ENCODE measurements around the gene FAM200A.
A peak's percentile ranks its signal among the peaks of the same experiment; 100 is the strongest.

The FAM200A gene

GRCh38 chr7:99579281-99579955, 27.5 kb upstream of the FAM200A start:
- Histone ChIP-seq H4K8ac (ENCODE audit: low read depth, low read length) (peak overlapping the region; percentile 21), H3K14ac (ENCODE audit: low read length) (no peak overlapping the region), H3K23ac (ENCODE audit: low read depth, low read length, poor library complexity) (peak overlapping the region; percentile 76), H3K4me3 (ENCODE audit: low read length in 2 of 2) (peak overlapping the region in 1 of 2 donors; percentile 84), H4K91ac (ENCODE audit: low read depth, low read length, poor library complexity) (no peak overlapping the region), H3K4me1 (ENCODE audit: control insufficient read depth in 2 of 2, insufficient read depth in 1 of 2, low read depth in 1 of 2, low read length in 2 of 2) (peaks cover 0 to 7% of the 10 kb centered on the region in 2 donors), H2BK15ac (ENCODE audit: low read length) (no peak overlapping the region), H2AK5ac (ENCODE audit: low read depth, low read length) (peak overlapping the region; percentile 71), H2AFZ (ENCODE audit: low read length) (no peak overlapping the region), H3K4me2 (ENCODE audit: insufficient read depth, low read length, poor library complexity, severe bottlenecking) (peak overlapping the region; percentile 85), H2BK12ac (ENCODE audit: low read length) (no peak overlapping the region), H3K18ac (ENCODE audit: low read length) (peak overlapping the region; percentile 94), H3K9me3 (replicated peaks in 1 of 2; ENCODE audit: control insufficient read depth in 2 of 2, insufficient read depth in 1 of 2, low read depth in 1 of 2, low read length in 2 of 2) (no peaks in the 10 kb centered on the region), H2BK120ac (ENCODE audit: low read depth, low read length) (no peak overlapping the region), H3K79me1 (ENCODE audit: low read depth, low read length) (no peaks in the 10 kb centered on the region), H3K27me3 (ENCODE audit: control insufficient read depth in 3 of 3, insufficient read depth in 3 of 3, low read depth in 1 of 3, low read length in 3 of 3) (peaks cover 0 to 2% (median 0%) of the 10 kb centered on the region in 3 experiments), H3K27ac (replicated peaks; ENCODE audit: low read length) (no peak overlapping the region), H3K4ac (ENCODE audit: low read length) (no peak overlapping the region), H2BK5ac (ENCODE audit: low read length) (no peak overlapping the region), H3K36me3 (replicated peaks in 1 of 2; ENCODE audit: control insufficient read depth in 2 of 2, insufficient read depth in 2 of 2, low read length in 2 of 2) (peaks cover 0 to 10% of the 10 kb centered on the region in 2 donors), H3K9ac (ENCODE audit: low read depth, low read length, poor library complexity) (peak overlapping the region; percentile 94)
- WGBS, 2 donors (ENCODE audit: extremely low coverage in 2 of 2, insufficient read length in 2 of 2, insufficient replicate concordance in 1 of 2), result no CpG with 5 or more reads among the region's 10 CpGs
- DNase-seq (ENCODE audit: low spot score), result no peak

DNA sequence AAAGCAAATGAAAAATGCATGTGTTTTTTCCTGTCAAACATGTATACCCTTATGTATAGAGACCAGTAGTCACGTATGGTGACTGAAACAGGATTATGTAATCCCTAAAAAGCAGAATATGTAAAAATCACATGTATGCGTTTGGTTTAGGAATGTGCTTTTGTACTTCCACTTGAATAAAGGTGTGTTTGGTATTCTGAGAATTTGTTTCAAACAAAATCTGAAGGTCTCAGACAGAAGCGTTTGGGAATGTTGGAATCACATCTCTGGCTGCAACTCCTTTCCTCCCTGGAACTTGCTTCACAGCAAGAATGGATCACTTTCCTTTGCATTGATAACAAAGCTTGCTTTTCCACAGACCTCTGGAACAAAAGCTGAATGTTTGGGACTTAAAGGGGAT, 24.3 kb upstream of the FAM200A start:
- Histone ChIP-seq H3K23ac (ENCODE audit: low read depth, low read length, poor library complexity) (no peak overlapping the region), H3K36me3 (replicated peaks in 1 of 2; ENCODE audit: control insufficient read depth in 2 of 2, insufficient read depth in 2 of 2, low read length in 2 of 2) (peaks cover 13 to 41% of the 10 kb centered on the region in 2 donors), H3K27ac (replicated peaks; ENCODE audit: low read length) (no peak overlapping the region), H2BK5ac (ENCODE audit: low read length) (no peak overlapping the region), H2BK120ac (ENCODE audit: low read depth, low read length) (no peak overlapping the region), H4K91ac (ENCODE audit: low read depth, low read length, poor library complexity) (no peak overlapping the region), H2BK15ac (ENCODE audit: low read length) (no peak overlapping the region), H3K4me2 (ENCODE audit: insufficient read depth, low read length, poor library complexity, severe bottlenecking) (no peak overlapping the region), H3K4me3 (ENCODE audit: low read length in 2 of 2) (no peak overlapping the region), H3K4ac (ENCODE audit: low read length) (no peak overlapping the region), H2BK12ac (ENCODE audit: low read length) (no peak overlapping the region), H3K18ac (ENCODE audit: low read length) (no peak overlapping the region), H2AK5ac (ENCODE audit: low read depth, low read length) (no peak overlapping the region), H4K8ac (ENCODE audit: low read depth, low read length) (no peak overlapping the region), H3K4me1 (ENCODE audit: control insufficient read depth in 2 of 2, insufficient read depth in 1 of 2, low read depth in 1 of 2, low read length in 2 of 2) (peaks cover 0 to 7% of the 10 kb centered on the region in 2 donors), H2AFZ (ENCODE audit: low read length) (no peak overlapping the region), H3K9me3 (replicated peaks in 1 of 2; ENCODE audit: control insufficient read depth in 2 of 2, insufficient read depth in 1 of 2, low read depth in 1 of 2, low read length in 2 of 2) (no peaks in the 10 kb centered on the region), H3K79me1 (ENCODE audit: low read depth, low read length) (no peaks in the 10 kb centered on the region), H3K27me3 (ENCODE audit: control insufficient read depth in 3 of 3, insufficient read depth in 3 of 3, low read depth in 1 of 3, low read length in 3 of 3) (peaks cover 0 to 2% (median 0%) of the 10 kb centered on the region in 3 experiments), H3K9ac (ENCODE audit: low read depth, low read length, poor library complexity) (no peak overlapping the region), H3K14ac (ENCODE audit: low read length) (no peak overlapping the region)
- DNase-seq (ENCODE audit: low spot score), result no peak
- no CpG with 5 or more reads among the region's 3 CpGs for WGBS, 2 donors (ENCODE audit: extremely low coverage in 2 of 2, insufficient read length in 2 of 2, insufficient replicate concordance in 1 of 2)

- no peak overlapping the region for H3K23ac ChIP-seq (ENCODE audit: low read depth, low read length, poor library complexity)
- no peak overlapping the region for H3K9ac ChIP-seq (ENCODE audit: low read depth, low read length, poor library complexity)
- H3K18ac ChIP-seq (ENCODE audit: low read length), result no peak overlapping the region
- H3K4me2 ChIP-seq (ENCODE audit: insufficient read depth, low read length, poor library complexity, severe bottlenecking), result no peak overlapping the region
- no peak overlapping the region for H4K8ac ChIP-seq (ENCODE audit: low read depth, low read length)
- H3K4ac ChIP-seq (ENCODE audit: low read length), result no peak overlapping the region
- no peak overlapping the region for H2BK120ac ChIP-seq (ENCODE audit: low read depth, low read length)
- no peak overlapping the region for H2AK5ac ChIP-seq (ENCODE audit: low read depth, low read length)
- H2AFZ ChIP-seq (ENCODE audit: low read length), result no peak overlapping the region
- H3K9me3 ChIP-seq (replicated peaks in 1 of 2; ENCODE audit: control insufficient read depth in 2 of 2, insufficient read depth in 1 of 2, low read depth in 1 of 2, low read length in 2 of 2), result no peaks in the 10 kb centered on the region
- peaks cover 17 to 71% of the 10 kb centered on the region in 2 donors for H3K36me3 ChIP-seq (replicated peaks in 1 of 2; ENCODE audit: control insufficient read depth in 2 of 2, insufficient read depth in 2 of 2, low read length in 2 of 2)
- no peak overlapping the region for H3K14ac ChIP-seq (ENCODE audit: low read length)
- no peak overlapping the region for H2BK15ac ChIP-seq (ENCODE audit: low read length)
- no peak overlapping the region for H4K91ac ChIP-seq (ENCODE audit: low read depth, low read length, poor library complexity)
- H3K4me3 ChIP-seq (ENCODE audit: low read length in 2 of 2), result no peak overlapping the region
- no CpG with 5 or more reads among the region's 1 CpG for WGBS, 2 donors (ENCODE audit: extremely low coverage in 2 of 2, insufficient read length in 2 of 2, insufficient replicate concordance in 1 of 2)
- no peak overlapping the region for H2BK5ac ChIP-seq (ENCODE audit: low read length)
- no peak overlapping the region for H3K27ac ChIP-seq (replicated peaks; ENCODE audit: low read length)
- H3K4me1 ChIP-seq (ENCODE audit: control insufficient read depth in 2 of 2, insufficient read depth in 1 of 2, low read depth in 1 of 2, low read length in 2 of 2), result no peaks in the 10 kb centered on the region
- H3K27me3 ChIP-seq (ENCODE audit: control insufficient read depth in 3 of 3, insufficient read depth in 3 of 3, low read depth in 1 of 3, low read length in 3 of 3), result no peaks in the 10 kb centered on the region
- H2BK12ac ChIP-seq (ENCODE audit: low read length), result no peak overlapping the region
- DNase-seq (ENCODE audit: low spot score), result no peak
- no peaks in the 10 kb centered on the region for H3K79me1 ChIP-seq (ENCODE audit: low read depth, low read length)
These were observed 21.3 kb upstream of the FAM200A start for GRCh38 chr7:99573257-99573656.

DNA sequence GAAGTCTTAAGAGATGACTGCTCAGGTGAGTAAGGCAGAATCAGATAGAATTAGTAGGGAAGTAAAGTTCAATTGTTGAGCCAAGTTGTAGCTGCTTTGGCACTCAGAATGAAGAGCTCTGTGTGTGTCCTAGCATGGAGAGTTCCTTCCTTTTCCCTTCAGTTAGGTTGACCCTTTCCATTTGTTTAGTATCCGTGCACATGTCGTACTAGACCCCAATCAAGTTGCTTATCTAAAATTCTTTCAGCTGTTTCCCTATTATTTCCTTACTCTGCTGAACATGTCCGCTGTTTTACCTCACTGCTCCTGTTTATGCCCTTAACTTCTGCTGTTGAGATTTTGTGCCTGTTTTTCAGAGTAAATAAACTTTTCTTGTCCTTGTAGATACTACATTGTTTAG, 19.9 kb upstream of the FAM200A start:
- no peak overlapping the region for H3K18ac ChIP-seq (ENCODE audit: low read length)
- H3K4me1 ChIP-seq (ENCODE audit: control insufficient read depth in 2 of 2, insufficient read depth in 1 of 2, low read depth in 1 of 2, low read length in 2 of 2), result no peaks in the 10 kb centered on the region
- peaks cover 17 to 84% of the 10 kb centered on the region in 2 donors for H3K36me3 ChIP-seq (replicated peaks in 1 of 2; ENCODE audit: control insufficient read depth in 2 of 2, insufficient read depth in 2 of 2, low read length in 2 of 2)
- H2AK5ac ChIP-seq (ENCODE audit: low read depth, low read length), result no peak overlapping the region
- no peak overlapping the region for H3K4ac ChIP-seq (ENCODE audit: low read length)
- H2BK5ac ChIP-seq (ENCODE audit: low read length), result no peak overlapping the region
- H3K14ac ChIP-seq (ENCODE audit: low read length), result no peak overlapping the region
- H2AFZ ChIP-seq (ENCODE audit: low read length), result no peak overlapping the region
- WGBS, 2 donors (ENCODE audit: extremely low coverage in 2 of 2, insufficient read length in 2 of 2, insufficient replicate concordance in 1 of 2), result no CpG with 5 or more reads among the region's 3 CpGs
- H3K27ac ChIP-seq (replicated peaks; ENCODE audit: low read length), result no peak overlapping the region
- no peaks in the 10 kb centered on the region for H3K79me1 ChIP-seq (ENCODE audit: low read depth, low read length)
- H4K8ac ChIP-seq (ENCODE audit: low read depth, low read length), result no peak overlapping the region
- H3K23ac ChIP-seq (ENCODE audit: low read depth, low read length, poor library complexity), result no peak overlapping the region
- H3K4me2 ChIP-seq (ENCODE audit: insufficient read depth, low read length, poor library complexity, severe bottlenecking), result no peak overlapping the region
- no peak overlapping the region for H2BK15ac ChIP-seq (ENCODE audit: low read length)
- H2BK12ac ChIP-seq (ENCODE audit: low read length), result no peak overlapping the region
- no peaks in the 10 kb centered on the region for H3K9me3 ChIP-seq (replicated peaks in 1 of 2; ENCODE audit: control insufficient read depth in 2 of 2, insufficient read depth in 1 of 2, low read depth in 1 of 2, low read length in 2 of 2)
- H4K91ac ChIP-seq (ENCODE audit: low read depth, low read length, poor library complexity), result no peak overlapping the region
- H3K4me3 ChIP-seq (ENCODE audit: low read length in 2 of 2), result no peak overlapping the region
- DNase-seq (ENCODE audit: low spot score), result no peak
- no peaks in the 10 kb centered on the region for H3K27me3 ChIP-seq (ENCODE audit: control insufficient read depth in 3 of 3, insufficient read depth in 3 of 3, low read depth in 1 of 3, low read length in 3 of 3)
- H3K9ac ChIP-seq (ENCODE audit: low read depth, low read length, poor library complexity), result no peak overlapping the region
- no peak overlapping the region for H2BK120ac ChIP-seq (ENCODE audit: low read depth, low read length)
